Gastrocnemius medialis (tissue), 4 donors: Measurements from ENCODE around the gene LAMB3. TPM values are rescaled to one million over a fixed set of nuclear protein-coding genes. Genes with fewer than 3 reads are reported as not detected.
A peak's percentile ranks its signal among the peaks of the same experiment; 100 is the strongest.
"Not testable (repeated sequence)": the region's sequence is repeated elsewhere in the genome, so short reads cannot be mapped to it uniquely, and the experiment has no call there.

ENCODE experiments used
- ATAC-seq, 2 donors: fragments of 150-250 bp; one replicate each; pipeline ENCODE4 v1.9.1; 2016
- DNase-seq, 2 donors: peaks; one replicate each; pipeline ENCODE4 v3.0.0-alpha.2; 2019
- H3K27ac ChIP-seq, 4 donors: fragments of 200-600 bp; sonication (generic); 1 replicate in 1 of 4; 2 replicates in 3 of 4; pipeline ENCODE4 v1.5.1; 2016 to 2018; ENCODE audit warnings: mild to moderate bottlenecking in 2 of 4, moderate library complexity in 1 of 4
- H3K27me3 ChIP-seq, 3 donors: fragments of 200-600 bp; sonication (generic) in 2 of 3; 1 replicate in 1 of 3; 2 replicates in 2 of 3; pipeline versions ENCODE4 v1.5.1 to v1.6.0; 2016 to 2019; ENCODE audit warnings: mild to moderate bottlenecking in 1 of 3, moderate library complexity in 1 of 3
- H3K36me3 ChIP-seq, 2 donors: fragments of 200-600 bp; sonication (generic) in 1 of 2; one replicate each; pipeline ENCODE4 v1.5.1; 2017 to 2018
- H3K4me1 ChIP-seq, 2 donors: fragments of 200-600 bp; sonication (generic) in 1 of 2; one replicate each; pipeline ENCODE4 v1.5.1; 2016 to 2017; ENCODE audit warnings: mild to moderate bottlenecking in 2 of 2
- H3K4me3 ChIP-seq, 4 donors: fragments of 200-600 bp; sonication (generic) in 3 of 4; 1 replicate in 1 of 4; 2 replicates in 3 of 4; pipeline ENCODE4 v1.5.1; 2016 to 2019; ENCODE audit warnings: mild to moderate bottlenecking in 2 of 4
- H3K9me3 ChIP-seq, 3 donors: fragments of 200-600 bp; sonication (generic) in 2 of 3; 1 replicate in 1 of 3; 2 replicates in 2 of 3; pipeline ENCODE4 v1.5.1; 2016 to 2019
- POLR2A ChIP-seq, 2 donors: fragments of 450-650 bp; IDR thresholded peaks; one replicate each; pipeline ENCODE4 v1.6.1; 2017; ENCODE audit warnings: antibody characterized with exemption in 2 of 2, mild to moderate bottlenecking in 2 of 2, moderate library complexity in 2 of 2
- in situ Hi-C, 4 donors: fragments of 200-750 bp; cut with MboI; loops; one replicate each; pipeline versions ENCODE4 v1.15.0 to v1.8.0; 2017; ENCODE audit warnings: low sequenced_read_pairs in 4 of 4
- intact Hi-C: fragments of 100-400 bp; cut with DNase I; formaldehyde crosslinking; loops from one replicate; pipeline ENCODE4 v1.15.1; 2023; ENCODE audit warnings: low total_unique reads
- total RNA-seq, 4 donors: library from RNA; depleted of rRNA; stranded (reverse); fragments of >200 nt; gene quantifications; one replicate each; pipeline versions ENCODE4 v1.1.0 to v1.2.3, GENCODE V29; 2016
- TF ChIP-seq, protein P1 (sequence below), 5 experiments: fragments of 450-650 bp in 3 of 5; fragments of 200-600 bp in 2 of 5; sonication (generic) in 2 of 5; IDR thresholded peaks in 4 of 5; conservative IDR thresholded peaks in 1 of 5; 1 replicate in 4 of 5; 2 replicates in 1 of 5; pipeline ENCODE4 v1.5.1; 2016 to 2019; ENCODE audit warnings: antibody characterized with exemption in 5 of 5, mild to moderate bottlenecking in 3 of 5, moderate library complexity in 3 of 5

Gene LAMB3
- total RNA-seq: 1 to 10 TPM in 1 of 4 donors, under 1 TPM in 3; 0.61 to 1.9 (median 0.72) TPM

- no peaks in the 10 kb centered on the region for H3K27me3 ChIP-seq
- no peak for ATAC-seq
- no peak for DNase-seq
- H3K4me3 ChIP-seq: no peak within 1 kb of the TSS
- intact Hi-C loops (no loop called here), in situ Hi-C loops (no loop called here)
- TF ChIP-seq POLR2A (IDR thresholded peaks at IDR 0.05): no peak
- TF ChIP-seq, protein P1, sequence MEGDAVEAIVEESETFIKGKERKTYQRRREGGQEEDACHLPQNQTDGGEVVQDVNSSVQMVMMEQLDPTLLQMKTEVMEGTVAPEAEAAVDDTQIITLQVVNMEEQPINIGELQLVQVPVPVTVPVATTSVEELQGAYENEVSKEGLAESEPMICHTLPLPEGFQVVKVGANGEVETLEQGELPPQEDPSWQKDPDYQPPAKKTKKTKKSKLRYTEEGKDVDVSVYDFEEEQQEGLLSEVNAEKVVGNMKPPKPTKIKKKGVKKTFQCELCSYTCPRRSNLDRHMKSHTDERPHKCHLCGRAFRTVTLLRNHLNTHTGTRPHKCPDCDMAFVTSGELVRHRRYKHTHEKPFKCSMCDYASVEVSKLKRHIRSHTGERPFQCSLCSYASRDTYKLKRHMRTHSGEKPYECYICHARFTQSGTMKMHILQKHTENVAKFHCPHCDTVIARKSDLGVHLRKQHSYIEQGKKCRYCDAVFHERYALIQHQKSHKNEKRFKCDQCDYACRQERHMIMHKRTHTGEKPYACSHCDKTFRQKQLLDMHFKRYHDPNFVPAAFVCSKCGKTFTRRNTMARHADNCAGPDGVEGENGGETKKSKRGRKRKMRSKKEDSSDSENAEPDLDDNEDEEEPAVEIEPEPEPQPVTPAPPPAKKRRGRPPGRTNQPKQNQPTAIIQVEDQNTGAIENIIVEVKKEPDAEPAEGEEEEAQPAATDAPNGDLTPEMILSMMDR (IDR thresholded peaks at IDR 0.05 in 4 of 5, conservative IDR thresholded peaks at IDR 0.05 in 1 of 5): no peak
- peaks cover 38 to 42% of the 10 kb centered on the region in 2 donors for H3K4me1 ChIP-seq
- peak within 1 kb of the TSS; percentile 14 to 67 (median 53) for H3K27ac ChIP-seq
- no peaks in the 10 kb centered on the region for H3K36me3 ChIP-seq
- no peaks in the 10 kb centered on the region for H3K9me3 ChIP-seq
Measured at GRCh38 chr1:209652121-209652735, at the start of gene LAMB3. Gene LAMB3, minus strand, starts transcription at chr1:209652425. Its CDS starts 1,481 bp downstream, at chr1:209650944.

DNA sequence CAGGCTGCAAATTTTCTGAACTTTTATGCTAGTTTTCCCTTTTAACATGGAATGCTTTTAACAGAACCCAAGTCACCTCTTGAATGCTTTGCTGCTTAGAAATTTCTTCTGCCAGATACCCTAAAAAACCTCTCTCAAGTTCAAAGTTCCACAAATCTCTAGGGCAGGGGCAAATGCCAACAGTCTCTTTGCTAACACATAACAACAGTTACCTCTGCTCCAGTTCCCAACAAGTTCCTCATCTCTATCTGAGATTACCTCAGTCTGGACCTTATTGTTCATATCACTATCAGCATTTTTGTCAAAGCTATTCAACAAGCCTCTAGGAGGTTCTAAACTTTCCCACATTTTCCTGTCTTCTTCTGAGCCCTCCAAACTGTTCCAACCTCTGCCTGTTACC, 48.5 kb upstream of the LAMB3 start:
- H3K27me3 ChIP-seq, H3K27ac ChIP-seq, H3K4me1 ChIP-seq, in situ Hi-C loops, DNase-seq, H3K9me3 ChIP-seq, ATAC-seq, H3K36me3 ChIP-seq, H3K4me3 ChIP-seq, intact Hi-C loops: not testable (repeated sequence)

- Histone ChIP-seq H3K4me1 (peaks cover 0 to 4% of the 10 kb centered on the region in 2 donors), H3K27me3 (no peaks in the 10 kb centered on the region), H3K4me3 (no peak overlapping the region), H3K27ac (no peak overlapping the region), H3K9me3 (no peaks in the 10 kb centered on the region), H3K36me3 (no peaks in the 10 kb centered on the region)
- intact Hi-C loops: no loop called here
- in situ Hi-C loops: loop anchor here in 1 of 4 donors (5.0 kb wide), 1 partner anchor 120 kb away; no protein-coding TSS in a partner anchor
- no peak for ATAC-seq
- TF ChIP-seq, protein P1 (IDR thresholded peaks at IDR 0.05 in 4 of 5, conservative IDR thresholded peaks at IDR 0.05 in 1 of 5): no peak
- TF ChIP-seq POLR2A (IDR thresholded peaks at IDR 0.05): no peak
- no peak for DNase-seq
Measured at GRCh38 chr1:209697126-209697525, 44.9 kb upstream of the LAMB3 start.

DNA sequence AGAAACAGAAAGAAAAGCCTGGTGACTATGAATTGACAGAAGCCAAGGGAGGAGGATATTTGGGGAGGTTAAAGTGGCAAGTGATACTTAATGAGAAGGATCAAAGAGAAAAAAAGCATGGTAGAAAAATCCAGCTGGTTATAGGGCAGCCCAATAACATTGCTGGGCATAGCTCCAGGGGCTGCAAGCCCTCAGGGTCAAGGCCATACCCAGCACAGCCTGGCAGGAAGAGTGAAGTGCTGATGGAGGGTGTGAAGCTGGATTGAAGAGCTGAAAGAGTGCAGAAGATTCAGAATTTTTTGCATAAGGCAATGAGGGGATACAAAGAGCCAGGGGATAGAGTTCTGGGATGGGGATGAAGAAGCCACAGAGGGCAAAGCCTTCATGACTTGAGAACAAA, 44.4 kb upstream of the LAMB3 start:
- H3K9me3 ChIP-seq: no peaks in the 10 kb centered on the region
- no peak for ATAC-seq
- H3K4me1 ChIP-seq: peaks cover 0 to 4% of the 10 kb centered on the region in 2 donors
- no peak overlapping the region for H3K27ac ChIP-seq
- in situ Hi-C loops: loop anchor here in 1 of 4 donors (5.0 kb wide), 1 partner anchor 119 kb away; no protein-coding TSS in a partner anchor
- H3K4me3 ChIP-seq: no peak overlapping the region
- no peak for DNase-seq
- TF ChIP-seq, protein P1 (IDR thresholded peaks at IDR 0.05 in 4 of 5, conservative IDR thresholded peaks at IDR 0.05 in 1 of 5): no peak
- no peak for TF ChIP-seq POLR2A (IDR thresholded peaks at IDR 0.05)
- no peaks in the 10 kb centered on the region for H3K27me3 ChIP-seq
- no peaks in the 10 kb centered on the region for H3K36me3 ChIP-seq
- intact Hi-C loops: no loop called here

- intact Hi-C loops (loop anchor here (1.0 to 5.0 kb wide), 5 partner anchors 46 to 117 kb away; no protein-coding TSS in a partner anchor), in situ Hi-C loops (loop anchor here in 3 of 4 donors (5.0 kb wide), 1 partner anchor 116 kb away; no protein-coding TSS in a partner anchor)
- Histone ChIP-seq H3K4me3 (no peak overlapping the region), H3K36me3 (no peaks in the 10 kb centered on the region), H3K9me3 (no peaks in the 10 kb centered on the region), H3K27ac (no peak overlapping the region), H3K27me3 (no peaks in the 10 kb centered on the region), H3K4me1 (peaks cover 0 to 11% of the 10 kb centered on the region in 2 donors)
- ATAC-seq: peak; percentile 56 to 85
- DNase-seq: peak; percentile 29 to 59
- TF ChIP-seq POLR2A (IDR thresholded peaks at IDR 0.05): no peak
- TF ChIP-seq, protein P1 (IDR thresholded peaks at IDR 0.05 in 4 of 5, conservative IDR thresholded peaks at IDR 0.05 in 1 of 5): peak; percentile 84 to 87 (median 87)
Measured at GRCh38 chr1:209692745-209693504, 40.7 kb upstream of the LAMB3 start.
